GDM1 (cell line): ENCODE results near the gene OPTN.
A peak's percentile ranks its signal among the peaks of the same experiment; 100 is the strongest.
"Not testable (repeated sequence)": the region's sequence is repeated elsewhere in the genome, so short reads cannot be mapped to it uniquely, and the experiment has no call there.

Experiments used
- DNase-seq: peaks from one replicate; lab custom pipeline; 2025; lab: John Stamatoyannopoulos, UW

OPTN gene

GRCh38 chr10:13099666-13100348 lies at the start of gene OPTN:
Gene OPTN, plus strand, starts transcription at chr10:13100163. Its CDS starts 8,960 bp downstream, at chr10:13109123.
- DNase-seq: peak; percentile 28

GRCh38 chr10:13051126-13051694 lies 48.8 kb upstream of the OPTN start:
- no peak for DNase-seq

GRCh38 chr10:13053208-13053607 lies 46.8 kb upstream of the OPTN start:
- not testable (repeated sequence) for DNase-seq

DNA sequence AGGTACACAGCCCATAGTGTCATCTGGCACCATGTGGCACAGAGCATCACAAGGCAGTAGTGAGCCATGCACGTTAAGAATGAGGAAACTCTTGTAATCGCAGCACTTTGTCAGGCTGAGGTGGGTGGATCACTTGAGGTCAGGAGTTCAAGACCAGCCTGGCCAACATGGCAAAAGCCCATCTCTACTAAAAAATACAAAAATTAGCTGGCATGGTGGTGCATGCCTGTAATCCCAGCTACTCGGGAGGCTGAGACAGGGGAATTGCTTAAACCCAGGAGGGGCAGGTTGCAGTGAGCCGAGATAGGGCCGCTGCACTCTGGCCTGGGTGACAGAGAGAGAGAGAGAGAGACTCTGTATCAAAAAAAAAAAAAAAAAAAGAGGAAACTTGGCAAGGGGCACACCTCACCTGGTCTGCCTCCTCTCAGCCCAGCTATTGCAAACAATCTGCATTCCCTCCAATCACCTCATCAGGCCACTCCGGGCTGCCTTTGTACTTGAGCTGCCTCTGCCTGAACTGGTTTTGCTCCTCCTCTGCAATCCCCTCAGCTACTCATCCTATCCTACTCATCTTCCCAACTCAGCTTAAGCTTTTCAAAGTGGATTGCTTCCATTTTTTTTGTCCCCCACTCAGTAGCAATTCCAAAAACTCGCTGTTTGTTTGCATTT lies 46.0 kb upstream of the OPTN start:
- DNase-seq: no peak

GRCh38 chr10:13054844-13055243 lies 45.1 kb upstream of the OPTN start:
- DNase-seq: no peak

DNA sequence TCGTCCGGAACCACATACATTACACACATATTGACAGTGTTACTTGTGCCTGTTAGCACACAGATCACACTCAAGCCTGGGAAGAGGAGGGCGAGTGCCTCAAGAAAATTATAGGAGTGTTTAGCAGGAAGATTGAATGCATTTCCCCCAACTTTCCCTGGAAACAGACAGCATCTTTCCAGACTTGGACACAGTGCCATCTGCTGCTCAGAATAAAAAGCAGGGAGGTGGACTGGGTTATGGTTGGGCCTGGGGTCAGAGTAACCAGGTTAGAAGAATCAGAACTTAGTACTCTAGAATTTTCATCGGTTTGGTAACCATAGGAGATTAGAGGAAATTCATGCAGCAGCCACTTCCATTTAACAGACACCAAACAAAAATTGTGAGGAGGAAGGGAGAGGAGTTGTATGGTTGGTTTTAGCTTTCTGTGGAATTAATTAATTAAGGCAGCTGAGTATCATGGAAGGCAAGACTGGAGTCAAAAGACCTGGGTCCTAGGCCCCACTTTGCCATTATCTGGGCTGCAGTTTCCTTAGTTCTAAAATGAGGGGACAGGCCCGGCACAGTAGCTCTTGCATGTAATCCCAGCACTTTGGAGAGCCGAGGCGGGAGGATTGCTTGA lies 43.4 kb upstream of the OPTN start:
- DNase-seq: no peak

DNA sequence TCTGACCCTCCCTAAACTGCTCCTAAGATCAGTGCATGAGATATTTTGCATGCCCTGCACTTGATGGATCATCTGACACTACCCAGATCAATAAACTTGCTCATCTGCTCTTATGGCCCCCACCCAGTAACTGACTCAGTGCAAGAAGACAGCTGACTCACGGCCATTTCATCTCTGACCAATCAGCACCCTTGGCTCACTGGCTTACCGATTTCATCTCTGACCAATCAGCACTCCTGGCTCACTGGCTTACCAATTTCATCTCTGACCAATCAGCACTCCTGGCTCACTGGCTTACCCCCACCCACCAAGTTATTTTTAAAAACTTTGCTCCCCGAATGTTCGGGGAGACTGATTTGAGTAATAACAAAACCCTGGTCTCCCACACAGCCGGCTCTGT lies 37.2 kb upstream of the OPTN start:
- no peak for DNase-seq

DNA sequence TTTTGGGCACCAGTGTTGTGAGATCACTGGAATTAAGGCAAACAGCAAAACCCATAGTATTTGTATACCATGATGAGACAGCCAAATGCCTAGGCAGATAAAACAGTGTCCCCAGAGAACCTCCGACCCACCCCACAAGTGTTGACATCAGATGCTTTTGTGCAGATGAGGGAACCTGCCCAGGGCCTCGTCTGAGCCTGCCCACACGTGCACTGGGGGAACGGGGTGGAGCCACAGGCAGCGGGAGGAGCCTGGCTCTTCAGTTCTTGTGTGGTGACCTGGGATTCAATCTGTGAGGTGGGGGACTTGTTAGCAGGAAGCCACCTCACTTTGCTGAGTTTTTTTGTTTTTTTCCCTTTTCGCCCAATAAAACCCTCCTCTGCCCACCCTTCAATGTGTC lies 33.4 kb upstream of the OPTN start:
- DNase-seq: no peak

- DNase-seq: no peak
Measured at GRCh38 chr10:13067431-13067830, 32.5 kb upstream of the OPTN start.

- DNase-seq: no peak
Measured at GRCh38 chr10:13068071-13068470, 31.9 kb upstream of the OPTN start.

GRCh38 chr10:13068484-13068883 lies 31.5 kb upstream of the OPTN start:
- DNase-seq: no peak

DNA sequence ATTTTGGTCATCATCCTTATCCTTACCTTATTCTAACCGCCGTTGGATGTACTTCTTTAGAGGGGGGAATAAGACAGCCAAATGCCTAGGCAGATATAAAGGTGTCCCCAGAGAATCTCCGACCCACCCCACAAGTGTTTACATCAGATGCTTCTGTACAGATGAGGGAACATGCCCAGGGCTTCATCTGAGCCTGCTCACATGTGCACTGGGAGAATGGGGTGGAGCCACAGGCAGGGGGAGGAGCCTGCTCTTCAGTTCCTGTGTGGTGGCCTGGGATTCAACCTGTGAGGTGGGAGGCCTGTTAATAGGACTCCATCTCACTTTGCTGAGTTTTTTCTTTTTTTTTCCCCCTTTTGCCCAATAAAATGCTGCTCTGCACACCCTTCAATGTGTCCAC lies 27.6 kb upstream of the OPTN start:
- no peak for DNase-seq

- peak; percentile 25 for DNase-seq
Measured at GRCh38 chr10:13074563-13075451, 25.2 kb upstream of the OPTN start.

DNA sequence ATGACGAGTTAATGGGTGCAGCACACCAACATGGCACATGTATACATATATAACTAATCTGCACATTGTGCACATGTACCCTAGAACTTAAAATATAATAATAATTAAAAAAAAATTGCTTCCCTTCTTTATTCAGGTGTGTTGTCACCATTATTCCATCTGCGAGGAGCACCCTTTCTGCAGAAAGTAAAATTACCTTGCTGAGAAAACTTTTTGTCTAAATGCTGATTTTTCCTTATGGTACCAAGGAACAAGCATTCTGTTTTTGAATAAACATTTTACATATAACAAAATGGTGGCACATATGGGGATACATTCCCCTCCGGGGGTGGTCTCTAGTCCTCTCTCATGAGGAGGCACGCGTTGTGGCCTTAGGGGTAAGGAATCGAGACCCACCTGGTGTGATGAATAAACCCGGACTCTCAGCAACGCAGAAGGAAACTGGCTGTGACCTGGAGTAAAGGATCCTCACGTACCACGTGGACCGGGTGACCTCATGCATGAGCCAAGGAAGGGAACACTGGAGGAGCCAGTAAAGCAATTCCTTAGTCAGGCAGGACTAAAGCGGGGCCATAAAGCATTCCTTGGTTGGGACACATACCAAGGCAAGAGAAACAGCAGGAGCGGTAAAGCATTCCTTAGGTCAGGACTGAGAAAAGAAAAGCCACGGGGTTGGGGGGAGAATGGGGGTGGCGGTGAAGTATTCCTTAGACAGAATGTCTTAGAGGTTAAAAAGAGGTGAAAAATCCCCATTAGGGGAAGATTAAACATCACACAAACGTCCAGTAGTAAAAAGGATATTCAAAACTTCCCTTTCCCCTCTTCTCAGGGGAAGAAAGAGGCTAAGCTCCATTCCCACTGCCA lies 20.8 kb upstream of the OPTN start:
- DNase-seq: no peak

DNA sequence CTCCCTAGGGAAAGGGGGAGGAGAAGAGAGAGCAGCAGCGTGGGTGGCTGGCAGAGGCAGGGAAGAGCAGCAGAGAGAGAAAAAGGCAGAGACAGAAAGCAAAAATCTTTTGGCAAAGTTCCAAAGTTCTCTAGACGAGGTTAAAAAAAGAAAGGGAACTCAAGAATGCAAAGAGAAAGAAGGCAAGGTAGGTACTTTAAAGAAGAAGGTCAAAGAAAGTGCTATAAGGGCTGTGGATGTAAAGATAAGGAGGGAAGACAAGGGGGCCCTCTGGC lies 20.2 kb upstream of the OPTN start:
- DNase-seq: no peak

DNA sequence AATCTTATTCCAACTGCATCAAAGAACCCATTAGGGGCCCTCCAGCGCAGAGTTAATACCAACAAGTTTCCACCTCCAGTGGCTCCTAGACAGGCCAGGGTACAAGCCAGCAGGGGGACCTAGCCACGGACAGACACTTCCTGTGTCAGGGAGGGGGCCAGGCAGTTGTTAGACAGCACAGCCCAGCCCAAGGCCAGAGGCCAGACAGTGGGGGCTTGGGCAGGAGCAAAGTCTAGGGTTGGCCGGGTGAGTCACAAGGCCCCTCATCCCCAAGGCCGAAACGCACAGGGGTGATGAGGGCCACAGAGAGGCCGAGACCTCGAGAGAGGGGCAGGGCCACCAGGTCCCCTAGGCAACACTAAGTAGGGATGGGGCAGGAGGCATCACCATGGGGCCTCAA lies 19.3 kb upstream of the OPTN start:
- DNase-seq: no peak

GRCh38 chr10:13083700-13084099 lies 16.3 kb upstream of the OPTN start:
- DNase-seq: not testable (repeated sequence)

GRCh38 chr10:13086056-13086455 lies 13.9 kb upstream of the OPTN start:
- DNase-seq: no peak

DNA sequence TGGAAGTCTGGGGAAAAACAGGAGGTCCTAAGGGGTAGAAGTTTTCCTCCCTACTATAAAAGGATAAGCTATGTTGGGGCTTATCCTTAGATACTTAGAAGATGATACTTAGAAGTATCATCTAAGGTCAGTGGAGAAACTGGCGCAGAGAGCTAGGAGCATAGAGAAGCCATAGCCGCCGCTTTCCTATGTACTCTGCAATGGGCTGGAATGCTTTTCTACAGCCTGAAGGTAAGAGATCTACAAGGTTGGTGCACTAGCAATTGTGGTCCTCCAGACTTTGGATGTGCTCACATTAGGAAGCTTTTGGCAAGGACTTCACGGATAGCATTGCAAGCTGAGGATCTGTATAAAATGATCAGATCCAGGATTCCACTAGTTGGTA lies 12.4 kb upstream of the OPTN start:
- DNase-seq: no peak

- no peak for DNase-seq
Measured at GRCh38 chr10:13087986-13088618, 11.9 kb upstream of the OPTN start.

GRCh38 chr10:13089345-13089744 lies 10.6 kb upstream of the OPTN start:
- DNase-seq: no peak
